ENCODE data around the gene UNC45A. TPM values are rescaled to one million over a fixed set of nuclear protein-coding genes. Genes with fewer than 3 reads are reported as not detected.
"Not testable (repeated sequence)": the region's sequence is repeated elsewhere in the genome, so short reads cannot be mapped to it uniquely, and the experiment has no call there.

Gene UNC45A
- polyA plus RNA-seq, 6 donors from 2014 or later = 54.9 to 76.1 (median 60.9) TPM

DNA sequence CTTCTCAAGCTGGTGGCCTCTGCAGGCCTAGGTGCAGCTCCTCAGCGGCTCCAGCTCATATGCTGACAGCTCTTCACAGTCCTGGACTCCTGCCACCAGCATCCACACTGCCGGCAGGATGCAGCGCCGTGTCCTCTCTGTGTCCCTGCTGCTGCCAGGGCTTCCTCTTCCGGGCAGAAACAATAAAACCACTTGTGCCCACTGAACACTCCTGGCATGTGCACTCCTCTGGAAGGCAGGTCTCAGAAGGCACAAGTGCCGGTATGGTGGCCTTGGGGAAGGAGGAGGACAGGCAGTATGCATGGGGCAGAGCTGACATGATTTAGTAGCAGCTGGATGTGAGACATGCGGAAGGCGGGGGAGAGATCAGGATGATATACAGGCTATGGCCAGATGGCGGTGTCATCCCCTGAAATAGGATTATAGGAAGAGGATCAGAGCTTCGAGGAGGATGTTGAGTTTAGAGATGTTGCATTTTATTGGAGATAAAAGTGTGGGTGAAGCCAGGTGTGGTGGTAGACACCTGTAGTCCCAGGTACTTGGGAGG is 39.4 kb upstream of the UNC45A start:
- H3K27ac Mint-ChIP-seq = no peak overlapping the region
- no peak for DNase-seq
- no peaks in the 10 kb centered on the region for H3K9me3 Mint-ChIP-seq
- ATAC-seq (ENCODE audit: low read depth in 2 of 2) = no peak
- H3K36me3 Mint-ChIP-seq = no peaks in the 10 kb centered on the region
- H3K4me1 Mint-ChIP-seq = peaks cover 28 to 30% (median 29%) of the 10 kb centered on the region in 3 donors
- peak overlapping the region in 5 of 8 donors; percentile 9 to 80 (median 48) for H3K4me3 Mint-ChIP-seq
- H3K27me3 Mint-ChIP-seq = no peaks in the 10 kb centered on the region

DNA sequence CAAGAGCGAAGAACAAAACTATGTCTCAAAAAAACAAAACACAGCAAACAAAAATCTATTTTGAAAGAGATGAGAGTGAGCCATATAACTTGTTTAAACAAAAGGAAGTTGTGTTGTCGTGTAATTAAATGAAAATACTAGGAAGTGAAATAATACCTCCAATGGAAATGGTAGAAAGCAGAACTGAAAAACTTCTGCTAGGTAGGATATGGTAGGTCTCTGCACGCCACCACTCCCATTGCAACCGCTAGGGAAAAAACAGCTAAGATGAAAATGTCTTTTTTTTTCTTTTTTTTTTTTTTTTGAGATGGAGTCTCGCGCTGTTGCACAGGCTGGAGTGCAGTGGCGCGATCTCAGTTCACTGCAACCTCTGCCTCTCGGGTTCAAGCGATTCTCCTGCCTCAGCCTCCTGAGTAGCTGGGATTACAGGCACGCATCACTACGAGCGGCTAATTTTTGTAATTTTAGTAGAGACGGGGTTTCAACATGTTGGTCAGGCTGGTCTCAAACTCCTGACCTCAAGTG is 37.9 kb upstream of the UNC45A start:
- peak; percentile 94 to 96 for ATAC-seq (ENCODE audit: low read depth in 2 of 2)
- H3K9me3 Mint-ChIP-seq = not testable (repeated sequence)
- peak; percentile 56 for DNase-seq

DNA sequence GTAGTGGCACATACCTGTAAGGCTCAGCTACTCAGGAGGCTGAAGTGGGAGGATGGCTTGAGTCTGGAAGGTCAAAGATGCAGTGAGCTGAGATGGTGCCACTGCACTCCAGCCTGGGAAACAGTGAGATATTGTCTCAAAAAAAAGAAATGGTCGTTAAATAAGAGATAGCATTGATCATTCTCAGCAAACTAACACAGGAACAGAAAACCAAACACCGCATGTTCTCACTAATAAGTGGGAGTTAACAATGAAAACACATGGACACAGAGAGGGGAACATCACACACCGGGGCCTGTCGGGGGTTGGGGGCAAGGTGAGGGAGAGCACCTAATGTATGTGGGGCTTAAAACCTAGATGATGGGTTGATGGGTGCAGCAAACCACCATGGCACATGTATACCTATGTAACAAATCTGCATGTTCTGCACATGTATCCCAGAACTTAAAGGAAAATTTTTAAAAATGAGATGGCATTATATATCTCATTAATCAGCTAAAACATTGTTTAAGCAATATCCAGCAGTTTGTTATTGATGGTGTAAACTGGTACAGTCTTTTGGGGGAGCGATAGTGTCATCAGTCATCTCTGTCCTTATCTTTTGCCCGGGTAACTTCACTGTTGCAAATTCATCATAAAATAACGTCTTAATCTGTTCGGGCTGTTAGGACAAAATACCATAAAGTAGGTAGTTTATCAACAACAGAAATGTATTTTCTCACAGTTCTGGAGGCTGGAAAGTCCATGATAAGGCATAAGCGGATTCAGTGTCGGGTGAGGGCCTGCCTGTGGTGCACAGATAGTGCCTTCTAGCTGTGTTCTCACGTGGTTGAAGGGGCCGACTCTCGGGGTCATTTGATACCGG is 33.7 kb upstream of the UNC45A start:
- peak overlapping the region; percentile 82 to 94 (median 91) for H3K4me3 Mint-ChIP-seq
- H3K9me3 Mint-ChIP-seq = no peaks in the 10 kb centered on the region
- no peaks in the 10 kb centered on the region for H3K27me3 Mint-ChIP-seq
- peaks cover 10 to 14% of the 10 kb centered on the region in 2 donors for H3K36me3 Mint-ChIP-seq
- DNase-seq (no peak), ATAC-seq (ENCODE audit: low read depth in 2 of 2) (no peak)
- H3K27ac Mint-ChIP-seq = peak overlapping the region; percentile 55 to 88 (median 82)
- H3K4me1 Mint-ChIP-seq = peaks cover 45 to 50% (median 47%) of the 10 kb centered on the region in 3 donors

More for the DNA sequence above, 37.9 kb upstream of the UNC45A start:
- not testable (repeated sequence) for H3K27me3 Mint-ChIP-seq, H3K36me3 Mint-ChIP-seq
- peaks cover 37 to 41% (median 41%) of the 10 kb centered on the region in 3 donors for H3K4me1 Mint-ChIP-seq
- H3K27ac Mint-ChIP-seq = peak overlapping the region in 5 of 6 donors; percentile 29 to 88 (median 83)
- H3K4me3 Mint-ChIP-seq = peak overlapping the region; percentile 1 to 80 (median 52)

DNA sequence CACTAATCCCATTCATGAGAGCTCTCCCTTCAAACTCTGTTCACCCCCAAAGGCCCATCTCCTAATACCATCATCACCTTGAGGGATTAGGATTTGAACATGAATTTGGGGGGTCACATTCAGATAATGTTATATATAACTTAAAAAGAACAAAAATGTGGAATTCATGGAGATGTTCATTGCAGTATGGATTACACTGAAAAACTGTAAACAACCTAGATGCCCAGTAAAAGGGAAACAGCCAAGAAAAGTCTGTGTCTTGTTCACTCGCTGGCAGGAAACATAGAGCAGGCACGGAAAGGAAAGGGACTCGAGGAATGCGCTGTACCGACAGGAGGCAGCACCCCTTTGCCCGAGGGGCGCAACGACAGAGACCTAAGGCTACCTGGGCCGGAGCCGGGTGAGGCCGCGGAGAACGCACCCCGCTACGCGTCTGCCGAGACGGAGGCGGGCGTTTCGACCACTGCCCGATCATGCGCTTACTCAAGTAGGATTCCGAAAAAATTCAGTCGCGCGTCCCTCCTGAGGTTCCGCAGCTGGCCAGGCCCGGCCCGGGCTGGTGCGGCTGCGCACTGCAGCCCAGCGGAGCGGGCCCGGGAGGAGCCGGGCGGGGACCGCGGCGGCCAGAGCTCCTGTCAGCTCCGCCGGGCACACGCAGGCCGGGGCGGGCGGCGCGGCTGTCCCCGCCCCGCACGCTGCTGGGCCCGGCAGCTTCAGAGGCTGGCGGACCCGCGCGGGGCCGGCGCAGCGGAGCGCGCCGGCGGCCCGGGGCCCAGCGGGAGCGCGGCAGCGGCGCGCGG is 32.8 kb upstream of the UNC45A start:
- ATAC-seq (ENCODE audit: low read depth in 2 of 2) = peak; percentile 74
- Mint-ChIP-seq H3K36me3 (peaks cover 11 to 14% of the 10 kb centered on the region in 2 donors), H3K4me1 (peaks cover 36 to 41% (median 39%) of the 10 kb centered on the region in 3 donors), H3K27ac (peak overlapping the region; percentile 69 to 92 (median 86)), H3K27me3 (no peaks in the 10 kb centered on the region), H3K4me3 (peak overlapping the region; percentile 82 to 94 (median 91)), H3K9me3 (no peaks in the 10 kb centered on the region)
- DNase-seq = peak; percentile 75

DNA sequence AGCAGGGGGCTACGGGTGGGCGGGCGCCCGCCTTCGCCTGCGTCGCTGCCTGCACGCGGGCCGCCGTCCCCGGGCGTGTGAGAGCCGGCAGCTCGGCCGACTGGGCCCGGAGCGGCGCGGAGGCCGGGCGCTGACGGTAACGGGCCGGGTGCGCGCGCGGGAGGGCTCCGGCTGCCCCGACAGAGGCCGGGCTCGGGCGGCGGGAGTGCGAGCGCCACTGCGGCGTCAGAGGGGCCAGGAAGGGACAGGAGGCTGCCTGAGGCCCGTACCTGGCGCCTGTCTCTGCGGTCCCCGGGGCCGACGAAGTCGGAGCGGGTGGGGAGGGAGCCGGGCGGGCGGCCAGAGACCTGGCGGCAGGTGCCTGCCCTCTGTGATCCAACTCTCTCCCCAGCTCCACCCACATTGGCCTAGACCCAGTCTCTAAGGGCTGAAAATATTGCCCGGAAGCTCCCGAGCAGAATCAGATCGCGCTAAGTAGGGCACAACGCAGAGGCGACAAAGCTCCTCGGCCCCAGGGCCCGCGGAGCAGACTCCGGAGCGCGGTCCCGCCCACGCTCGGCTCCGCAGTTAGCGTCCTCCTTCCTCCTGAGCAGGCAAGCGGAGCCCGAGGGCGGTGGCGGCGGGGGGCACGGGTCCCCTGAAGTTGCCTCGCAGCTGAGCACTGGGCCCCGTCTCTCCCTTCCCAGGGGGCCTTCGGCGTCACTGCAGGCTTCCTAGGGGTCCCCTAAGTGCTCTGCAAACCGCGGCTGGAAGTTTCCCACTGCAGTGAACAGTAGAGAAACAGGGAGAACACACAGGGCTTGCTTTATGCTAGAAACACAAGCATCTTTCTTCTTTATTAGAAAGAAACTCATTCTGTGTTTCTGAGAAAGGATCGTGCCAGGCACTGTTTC is 32.0 kb upstream of the UNC45A start, which contains the start of gene MAN2A2:
Gene MAN2A2, plus strand, starts transcription at position 463 of the 893 bp plus-strand sequence. CDS start 906 bp downstream, outside the sequence.
- Mint-ChIP-seq H3K4me1 (peaks cover 28 to 33% (median 33%) of the 10 kb centered on the region in 3 donors), H3K27ac (peak within 1 kb of the TSS; percentile 72 to 92 (median 88)), H3K4me3 (peak within 1 kb of the TSS; percentile 82 to 95 (median 92)), H3K9me3 (no peaks in the 10 kb centered on the region), H3K27me3 (no peaks in the 10 kb centered on the region), H3K36me3 (peaks cover 14 to 20% of the 10 kb centered on the region in 2 donors)
- DNase-seq (peak; percentile 61), ATAC-seq (ENCODE audit: low read depth in 2 of 2) (peak; percentile 57 to 62)

DNA sequence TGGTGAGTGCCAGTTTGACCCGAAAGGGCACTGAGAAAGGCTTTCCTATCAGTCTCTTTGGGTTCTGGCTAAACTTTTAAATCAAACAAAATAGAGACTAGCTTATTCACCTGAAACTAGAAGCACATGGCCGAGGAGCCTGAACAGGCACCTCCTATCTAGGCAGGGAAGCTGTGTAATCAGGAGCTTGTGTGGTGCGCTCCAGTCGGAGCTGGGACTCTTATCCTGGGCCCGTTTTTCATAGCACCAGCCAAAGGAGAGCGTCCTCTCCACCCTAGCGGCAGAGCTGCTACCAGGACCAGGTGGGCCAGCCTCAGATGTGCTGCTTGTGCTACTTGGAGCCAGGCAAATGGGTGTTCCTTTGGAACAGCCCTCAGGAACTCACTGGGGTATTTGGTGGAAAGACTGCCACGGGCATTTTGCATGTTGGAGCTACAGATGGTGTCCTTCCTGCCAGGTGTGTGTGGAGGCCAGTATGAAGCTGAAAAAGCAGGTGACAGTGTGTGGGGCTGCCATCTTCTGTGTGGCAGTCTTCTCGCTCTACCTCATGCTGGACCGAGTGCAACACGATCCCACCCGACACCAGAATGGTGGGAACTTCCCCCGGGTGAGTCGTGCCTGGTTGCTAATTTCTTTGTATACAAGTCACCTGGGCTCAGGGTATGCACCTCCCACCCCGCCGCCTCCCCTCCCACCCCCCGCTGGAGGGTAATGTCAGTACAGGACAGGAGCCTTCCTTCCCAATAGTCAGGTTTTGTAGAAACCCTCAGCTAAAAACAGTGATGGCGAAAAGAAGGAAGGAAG is 31.1 kb upstream of the UNC45A start:
- Mint-ChIP-seq H3K27me3 (no peaks in the 10 kb centered on the region), H3K36me3 (peaks cover 14 to 21% of the 10 kb centered on the region in 2 donors), H3K9me3 (no peaks in the 10 kb centered on the region), H3K27ac (peak overlapping the region in 3 of 6 donors; percentile 42 to 89 (median 69)), H3K4me3 (peak overlapping the region; percentile 76 to 95 (median 90)), H3K4me1 (peaks cover 28 to 29% (median 29%) of the 10 kb centered on the region in 3 donors)
- ATAC-seq (ENCODE audit: low read depth in 2 of 2) (no peak), DNase-seq (no peak)

DNA sequence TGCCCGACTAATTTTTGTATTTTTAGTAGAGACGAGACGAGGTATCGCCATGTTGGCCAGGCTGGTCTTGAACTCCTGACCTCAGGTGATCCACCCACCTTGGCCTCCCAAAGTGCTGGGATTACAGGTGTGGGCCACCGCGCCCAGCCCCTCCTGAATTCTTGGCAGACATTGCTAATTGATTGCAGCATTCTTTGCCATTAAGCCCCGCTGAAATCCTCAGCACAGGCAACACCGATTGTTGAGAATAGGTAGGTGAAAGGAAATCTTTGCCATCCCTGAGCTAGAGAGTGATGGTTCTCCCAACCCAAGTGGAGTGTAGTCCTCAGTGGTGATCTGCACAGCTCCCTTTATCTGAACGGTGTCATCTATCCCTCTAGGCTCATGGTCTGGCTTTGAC is 30.3 kb upstream of the UNC45A start:
- DNase-seq = no peak

DNA sequence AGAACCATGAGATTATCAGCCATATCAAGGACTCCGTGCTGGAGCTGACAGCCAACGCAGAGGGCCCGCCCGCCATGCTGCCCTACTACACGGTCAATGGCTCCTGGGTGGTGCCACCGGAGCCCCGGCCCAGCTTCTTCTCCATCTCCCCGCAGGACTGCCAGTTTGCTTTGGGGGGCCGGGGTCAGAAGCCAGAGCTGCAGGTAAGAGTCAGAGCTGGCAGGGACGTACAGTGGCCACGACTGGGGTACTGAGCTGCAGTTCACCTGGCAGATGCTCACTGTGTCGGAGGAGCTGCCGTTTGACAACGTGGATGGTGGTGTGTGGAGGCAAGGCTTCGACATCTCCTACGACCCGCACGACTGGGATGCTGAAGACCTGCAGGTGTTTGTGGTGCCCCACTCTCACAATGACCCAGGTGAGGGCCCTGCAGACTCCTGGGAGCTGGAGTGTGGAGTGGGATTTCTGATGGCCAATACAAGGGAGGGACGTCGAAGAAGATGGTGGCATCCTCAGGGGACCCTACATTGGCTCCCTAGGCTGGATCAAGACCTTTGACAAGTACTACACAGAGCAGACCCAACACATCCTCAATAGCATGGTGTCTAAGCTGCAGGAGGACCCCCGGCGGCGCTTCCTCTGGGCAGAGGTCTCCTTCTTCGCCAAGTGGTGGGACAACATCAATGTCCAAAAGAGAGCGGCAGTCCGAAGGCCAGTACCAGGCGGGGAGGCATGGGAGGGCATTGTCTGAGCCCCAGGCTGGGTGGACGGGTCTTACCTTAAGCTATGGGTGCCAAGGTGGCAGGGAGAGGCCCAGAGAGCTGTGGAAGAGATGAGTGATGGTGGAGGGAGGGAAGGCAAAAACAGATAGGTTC is 29.5 kb upstream of the UNC45A start:
- Mint-ChIP-seq H3K36me3 (peaks cover 14 to 21% of the 10 kb centered on the region in 2 donors), H3K4me3 (peak overlapping the region in 3 of 8 donors; percentile 32 to 84 (median 37))

More for the DNA sequence above, 30.3 kb upstream of the UNC45A start:
- no peaks in the 10 kb centered on the region for H3K9me3 Mint-ChIP-seq
- H3K27me3 Mint-ChIP-seq = no peaks in the 10 kb centered on the region
- peaks cover 25 to 29% (median 28%) of the 10 kb centered on the region in 3 donors for H3K4me1 Mint-ChIP-seq
- no peak for ATAC-seq (ENCODE audit: low read depth in 2 of 2)
- H3K27ac Mint-ChIP-seq = no peak overlapping the region
- peaks cover 14 to 21% of the 10 kb centered on the region in 2 donors for H3K36me3 Mint-ChIP-seq
- H3K4me3 Mint-ChIP-seq = peak overlapping the region in 5 of 8 donors; percentile 35 to 84 (median 54)

DNA sequence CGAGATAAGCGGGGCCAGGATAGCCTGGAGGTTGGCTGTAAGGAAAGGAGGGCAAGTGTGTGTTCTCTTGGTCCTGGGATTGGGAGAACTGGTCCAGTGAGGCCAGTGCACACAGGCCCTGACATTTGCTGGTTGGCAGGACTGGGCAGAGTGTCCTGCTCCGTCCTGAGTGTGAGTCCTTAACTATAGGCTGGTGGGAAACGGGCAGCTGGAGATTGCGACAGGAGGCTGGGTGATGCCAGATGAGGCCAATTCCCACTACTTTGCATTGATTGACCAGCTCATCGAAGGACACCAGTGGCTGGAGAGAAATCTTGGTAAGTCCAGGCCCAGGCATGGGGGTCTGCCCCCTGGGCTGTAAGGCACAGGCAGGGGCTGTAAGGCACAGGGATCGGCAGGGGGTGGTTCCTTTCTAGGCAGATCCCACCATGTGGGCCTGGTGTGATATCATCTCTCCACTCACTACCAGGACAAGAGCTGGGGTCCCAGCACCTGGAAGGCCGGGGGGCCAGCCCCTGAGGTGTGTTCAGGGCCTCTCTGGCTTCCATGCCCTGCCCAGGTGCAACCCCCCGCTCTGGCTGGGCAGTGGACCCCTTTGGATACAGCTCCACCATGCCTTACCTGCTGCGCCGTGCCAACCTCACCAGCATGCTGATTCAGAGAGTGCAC is 28.8 kb upstream of the UNC45A start:
- Mint-ChIP-seq H3K27me3 (no peaks in the 10 kb centered on the region), H3K36me3 (peaks cover 14 to 21% of the 10 kb centered on the region in 2 donors), H3K4me1 (peaks cover 22 to 25% (median 24%) of the 10 kb centered on the region in 3 donors), H3K27ac (no peak overlapping the region), H3K4me3 (peak overlapping the region in 2 of 8 donors; percentile 12 to 29), H3K9me3 (no peaks in the 10 kb centered on the region)
- ATAC-seq (ENCODE audit: low read depth in 2 of 2) (no peak), DNase-seq (no peak)

More for the DNA sequence above, 29.5 kb upstream of the UNC45A start:
- ATAC-seq (ENCODE audit: low read depth in 2 of 2) (no peak), DNase-seq (no peak)
- no peaks in the 10 kb centered on the region for H3K27me3 Mint-ChIP-seq
- H3K9me3 Mint-ChIP-seq = no peaks in the 10 kb centered on the region
- H3K4me1 Mint-ChIP-seq = peaks cover 25 to 29% (median 28%) of the 10 kb centered on the region in 3 donors
- no peak overlapping the region for H3K27ac Mint-ChIP-seq

DNA sequence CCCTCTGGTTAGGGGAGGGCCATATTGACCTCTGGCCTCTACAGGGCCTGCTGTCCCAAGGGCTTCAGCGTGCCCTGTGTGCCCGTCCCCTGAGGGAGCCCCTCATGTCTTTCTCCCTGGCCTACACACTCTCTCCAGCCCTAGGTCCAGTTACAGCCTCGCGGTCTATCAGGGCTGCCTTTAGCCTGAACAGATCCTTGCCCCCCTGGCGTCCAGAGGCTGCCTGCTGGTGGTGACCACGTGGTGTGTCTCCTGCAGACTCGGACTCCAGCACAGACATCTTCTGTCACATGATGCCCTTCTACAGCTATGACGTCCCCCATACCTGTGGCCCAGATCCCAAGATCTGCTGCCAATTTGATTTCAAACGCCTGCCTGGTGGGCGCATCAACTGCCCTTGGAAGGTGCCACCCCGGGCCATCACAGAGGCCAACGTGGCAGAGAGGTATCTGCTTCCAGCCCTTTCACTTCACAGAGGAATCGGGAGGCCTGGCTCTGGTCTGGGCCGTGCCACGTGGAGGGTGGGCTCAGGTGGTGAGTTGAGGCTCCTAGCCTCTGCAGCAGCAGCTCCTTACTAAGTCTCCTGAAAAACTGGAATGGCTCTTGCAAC is 27.9 kb upstream of the UNC45A start:
- H3K4me1 Mint-ChIP-seq = peaks cover 14 to 17% (median 16%) of the 10 kb centered on the region in 3 donors
- ATAC-seq (ENCODE audit: low read depth in 2 of 2) = no peak

More for the DNA sequence above, 27.9 kb upstream of the UNC45A start:
- DNase-seq = no peak
- H3K9me3 Mint-ChIP-seq = no peaks in the 10 kb centered on the region
- H3K36me3 Mint-ChIP-seq = peaks cover 14 to 21% of the 10 kb centered on the region in 2 donors
- no peaks in the 10 kb centered on the region for H3K27me3 Mint-ChIP-seq
- peak overlapping the region in 1 of 8 donors; percentile 38 for H3K4me3 Mint-ChIP-seq
- H3K27ac Mint-ChIP-seq = peak overlapping the region in 2 of 6 donors; percentile 4 to 79
